ENCODE measurements around the gene DSCAML1. TPM values are rescaled to one million over a fixed set of nuclear protein-coding genes. Genes with fewer than 3 reads are reported as not detected.
"Not testable (repeated sequence)": the region's sequence is repeated elsewhere in the genome, so short reads cannot be mapped to it uniquely, and the experiment has no call there.

DSCAML1 gene
- polyA plus RNA-seq, 2 donors: 0.04 TPM

GRCh38 chr11:117408356-117408755, 388.7 kb downstream of the DSCAML1 start:
- H3K4me3 ChIP-seq (ENCODE audit: low read depth in 1 of 2, low read length in 2 of 2): no peak overlapping the region
- peaks cover 26 to 28% of the 10 kb centered on the region in 2 donors for H3K36me3 ChIP-seq (ENCODE audit: control insufficient read depth in 2 of 2, insufficient read depth in 2 of 2, low read length in 1 of 2)
- WGBS, 2 donors: 96 to 97% methylated on average over 3 of the region's 3 CpGs

GRCh38 chr11:117407016-117407415, 390.0 kb downstream of the DSCAML1 start:
- H3K36me3 ChIP-seq (ENCODE audit: control insufficient read depth in 2 of 2, insufficient read depth in 2 of 2, low read length in 1 of 2): peaks cover 26% of the 10 kb centered on the region in 2 donors
- no peaks in the 10 kb centered on the region for H3K4me1 ChIP-seq (ENCODE audit: control insufficient read depth in 2 of 2, insufficient read depth in 2 of 2, low read length in 1 of 2)

More at GRCh38 chr11:117408356-117408755, 388.7 kb downstream of the DSCAML1 start:
- Histone ChIP-seq H3K27me3 (ENCODE audit: control insufficient read depth in 1 of 2, insufficient read depth in 2 of 2, low read length in 2 of 2) (no peaks in the 10 kb centered on the region), H3K4me1 (ENCODE audit: control insufficient read depth in 2 of 2, insufficient read depth in 2 of 2, low read length in 1 of 2) (no peaks in the 10 kb centered on the region), H3K9me3 (ENCODE audit: control insufficient read depth in 2 of 2, insufficient read depth in 1 of 2, low read depth in 1 of 2, low read length in 1 of 2) (no peaks in the 10 kb centered on the region), H3K27ac (ENCODE audit: low read depth in 2 of 2, low read length in 1 of 2) (no peak overlapping the region)

GRCh38 chr11:117405898-117406297, 391.1 kb downstream of the DSCAML1 start:
- H3K9me3 ChIP-seq (ENCODE audit: control insufficient read depth in 2 of 2, insufficient read depth in 1 of 2, low read depth in 1 of 2, low read length in 1 of 2); H3K27ac ChIP-seq (ENCODE audit: low read depth in 2 of 2, low read length in 1 of 2); H3K4me1 ChIP-seq (ENCODE audit: control insufficient read depth in 2 of 2, insufficient read depth in 2 of 2, low read length in 1 of 2); H3K27me3 ChIP-seq (ENCODE audit: control insufficient read depth in 1 of 2, insufficient read depth in 2 of 2, low read length in 2 of 2); H3K4me3 ChIP-seq (ENCODE audit: low read depth in 1 of 2, low read length in 2 of 2): not testable (repeated sequence)
- H3K36me3 ChIP-seq (ENCODE audit: control insufficient read depth in 2 of 2, insufficient read depth in 2 of 2, low read length in 1 of 2): peaks cover 21% of the 10 kb centered on the region in 2 donors
- WGBS, 2 donors: 97 to 100% methylated on average over 2 of the region's 2 CpGs

More at GRCh38 chr11:117407016-117407415, 390.0 kb downstream of the DSCAML1 start:
- WGBS, 2 donors: 95 to 98% methylated on average over 6 of the region's 6 CpGs
- no peak overlapping the region for H3K27ac ChIP-seq (ENCODE audit: low read depth in 2 of 2, low read length in 1 of 2)
- no peak overlapping the region for H3K4me3 ChIP-seq (ENCODE audit: low read depth in 1 of 2, low read length in 2 of 2)
- no peaks in the 10 kb centered on the region for H3K9me3 ChIP-seq (ENCODE audit: control insufficient read depth in 2 of 2, insufficient read depth in 1 of 2, low read depth in 1 of 2, low read length in 1 of 2)
- no peaks in the 10 kb centered on the region for H3K27me3 ChIP-seq (ENCODE audit: control insufficient read depth in 1 of 2, insufficient read depth in 2 of 2, low read length in 2 of 2)

GRCh38 chr11:117399100-117399840, 397.7 kb downstream of the DSCAML1 start:
- peaks cover 26 to 27% of the 10 kb centered on the region in 2 donors for H3K36me3 ChIP-seq (ENCODE audit: control insufficient read depth in 2 of 2, insufficient read depth in 2 of 2, low read length in 1 of 2)
- 95% methylated on average over 2 of the region's 2 CpGs for WGBS, 2 donors
- H3K4me3 ChIP-seq (ENCODE audit: low read depth in 1 of 2, low read length in 2 of 2); H3K27me3 ChIP-seq (ENCODE audit: control insufficient read depth in 1 of 2, insufficient read depth in 2 of 2, low read length in 2 of 2); H3K27ac ChIP-seq (ENCODE audit: low read depth in 2 of 2, low read length in 1 of 2); H3K4me1 ChIP-seq (ENCODE audit: control insufficient read depth in 2 of 2, insufficient read depth in 2 of 2, low read length in 1 of 2); H3K9me3 ChIP-seq (ENCODE audit: control insufficient read depth in 2 of 2, insufficient read depth in 1 of 2, low read depth in 1 of 2, low read length in 1 of 2): not testable (repeated sequence)

- H3K4me3 ChIP-seq (ENCODE audit: low read depth in 1 of 2, low read length in 2 of 2); H3K27me3 ChIP-seq (ENCODE audit: control insufficient read depth in 1 of 2, insufficient read depth in 2 of 2, low read length in 2 of 2); H3K27ac ChIP-seq (ENCODE audit: low read depth in 2 of 2, low read length in 1 of 2); H3K9me3 ChIP-seq (ENCODE audit: control insufficient read depth in 2 of 2, insufficient read depth in 1 of 2, low read depth in 1 of 2, low read length in 1 of 2); H3K4me1 ChIP-seq (ENCODE audit: control insufficient read depth in 2 of 2, insufficient read depth in 2 of 2, low read length in 1 of 2): not testable (repeated sequence)
- 99 to 100% methylated on average over 2 of the region's 2 CpGs for WGBS, 2 donors
- H3K36me3 ChIP-seq (ENCODE audit: control insufficient read depth in 2 of 2, insufficient read depth in 2 of 2, low read length in 1 of 2): peaks cover 27 to 32% of the 10 kb centered on the region in 2 donors
These were observed 398.4 kb downstream of the DSCAML1 start for GRCh38 chr11:117398618-117399017.

- peaks cover 40 to 46% of the 10 kb centered on the region in 2 donors for H3K36me3 ChIP-seq (ENCODE audit: control insufficient read depth in 2 of 2, insufficient read depth in 2 of 2, low read length in 1 of 2)
- WGBS, 2 donors: 98 to 99% methylated on average over 8 of the region's 8 CpGs
- no peaks in the 10 kb centered on the region for H3K4me1 ChIP-seq (ENCODE audit: control insufficient read depth in 2 of 2, insufficient read depth in 2 of 2, low read length in 1 of 2)
- H3K27ac ChIP-seq (ENCODE audit: low read depth in 2 of 2, low read length in 1 of 2): no peak overlapping the region
- peaks cover 2 to 6% of the 10 kb centered on the region in 2 donors for H3K9me3 ChIP-seq (ENCODE audit: control insufficient read depth in 2 of 2, insufficient read depth in 1 of 2, low read depth in 1 of 2, low read length in 1 of 2)
- H3K27me3 ChIP-seq (ENCODE audit: control insufficient read depth in 1 of 2, insufficient read depth in 2 of 2, low read length in 2 of 2): no peaks in the 10 kb centered on the region
- no peak overlapping the region for H3K4me3 ChIP-seq (ENCODE audit: low read depth in 1 of 2, low read length in 2 of 2)
These were observed 400.0 kb downstream of the DSCAML1 start for GRCh38 chr11:117396970-117397369.

GRCh38 chr11:117395476-117395875, 401.5 kb downstream of the DSCAML1 start:
- no peak overlapping the region for H3K4me3 ChIP-seq (ENCODE audit: low read depth in 1 of 2, low read length in 2 of 2)
- H3K27me3 ChIP-seq (ENCODE audit: control insufficient read depth in 1 of 2, insufficient read depth in 2 of 2, low read length in 2 of 2): no peaks in the 10 kb centered on the region
- peaks cover 2 to 6% of the 10 kb centered on the region in 2 donors for H3K9me3 ChIP-seq (ENCODE audit: control insufficient read depth in 2 of 2, insufficient read depth in 1 of 2, low read depth in 1 of 2, low read length in 1 of 2)
- no peaks in the 10 kb centered on the region for H3K4me1 ChIP-seq (ENCODE audit: control insufficient read depth in 2 of 2, insufficient read depth in 2 of 2, low read length in 1 of 2)
- no peak overlapping the region for H3K27ac ChIP-seq (ENCODE audit: low read depth in 2 of 2, low read length in 1 of 2)
- H3K36me3 ChIP-seq (ENCODE audit: control insufficient read depth in 2 of 2, insufficient read depth in 2 of 2, low read length in 1 of 2): peaks cover 49 to 56% of the 10 kb centered on the region in 2 donors
- 91 to 94% methylated on average over 4 of the region's 4 CpGs for WGBS, 2 donors

GRCh38 chr11:117394221-117394925, 402.6 kb downstream of the DSCAML1 start:
- Histone ChIP-seq H3K36me3 (ENCODE audit: control insufficient read depth in 2 of 2, insufficient read depth in 2 of 2, low read length in 1 of 2) (peaks cover 49 to 56% of the 10 kb centered on the region in 2 donors), H3K27me3 (ENCODE audit: control insufficient read depth in 1 of 2, insufficient read depth in 2 of 2, low read length in 2 of 2) (no peaks in the 10 kb centered on the region), H3K27ac (ENCODE audit: low read depth in 2 of 2, low read length in 1 of 2) (no peak overlapping the region), H3K4me1 (ENCODE audit: control insufficient read depth in 2 of 2, insufficient read depth in 2 of 2, low read length in 1 of 2) (no peaks in the 10 kb centered on the region), H3K4me3 (ENCODE audit: low read depth in 1 of 2, low read length in 2 of 2) (no peak overlapping the region), H3K9me3 (ENCODE audit: control insufficient read depth in 2 of 2, insufficient read depth in 1 of 2, low read depth in 1 of 2, low read length in 1 of 2) (peaks cover 2 to 6% of the 10 kb centered on the region in 2 donors)
- WGBS, 2 donors: 95 to 96% methylated on average over 14 of the region's 14 CpGs

GRCh38 chr11:117392979-117393378, 404.0 kb downstream of the DSCAML1 start:
- H3K9me3 ChIP-seq (ENCODE audit: control insufficient read depth in 2 of 2, insufficient read depth in 1 of 2, low read depth in 1 of 2, low read length in 1 of 2): no peaks in the 10 kb centered on the region
- no peaks in the 10 kb centered on the region for H3K27me3 ChIP-seq (ENCODE audit: control insufficient read depth in 1 of 2, insufficient read depth in 2 of 2, low read length in 2 of 2)
- H3K4me3 ChIP-seq (ENCODE audit: low read depth in 1 of 2, low read length in 2 of 2): no peak overlapping the region
- 96 to 97% methylated on average over 8 of the region's 8 CpGs for WGBS, 2 donors
- no peak overlapping the region for H3K27ac ChIP-seq (ENCODE audit: low read depth in 2 of 2, low read length in 1 of 2)
- no peaks in the 10 kb centered on the region for H3K4me1 ChIP-seq (ENCODE audit: control insufficient read depth in 2 of 2, insufficient read depth in 2 of 2, low read length in 1 of 2)
- H3K36me3 ChIP-seq (ENCODE audit: control insufficient read depth in 2 of 2, insufficient read depth in 2 of 2, low read length in 1 of 2): peaks cover 44 to 55% of the 10 kb centered on the region in 2 donors

Data from esophagus (tissue), 2 donors.